Stomach (tissue), 4 donors: Measurements from ENCODE around the gene FAM110A.

Source experiments
- CTCF ChIP-seq, 7 experiments: fragments of 450-650 bp in 4 of 7; fragments of 200-600 bp in 3 of 7; sonication (generic) in 3 of 7; IDR thresholded peaks; one replicate each; pipeline ENCODE4 v1.5.1; 2016 to 2019; ENCODE audit warnings: antibody characterized with exemption in 7 of 7, control low read depth in 2 of 7, mild to moderate bottlenecking in 1 of 7
- POLR2A ChIP-seq, 4 donors: fragments of 450-650 bp; IDR thresholded peaks; one replicate each; pipeline ENCODE4 v1.6.1; 2016; ENCODE audit warnings: antibody characterized with exemption in 4 of 4, control low read depth in 2 of 4, mild to moderate bottlenecking in 1 of 4, moderate library complexity in 1 of 4

- no peak for TF ChIP-seq POLR2A (IDR thresholded peaks at IDR 0.05)
- TF ChIP-seq CTCF (IDR thresholded peaks at IDR 0.05): no peak
These were observed 2.7 kb downstream of the FAM110A start for GRCh38 chr20:836190-836589.
